GM12865 (cell line): ENCODE data around the gene TRRAP.
A peak's percentile ranks its signal among the peaks of the same experiment; 100 is the strongest.

Source experiments
- DNase-seq: peaks from one replicate; pipeline ENCODE4 v3.0.0; 2010; ENCODE audit warnings: low read depth
- H3K4me3 ChIP-seq: 2 replicates; pipeline ENCODE4 v1.5.1; 2011; ENCODE audit warnings: mild to moderate bottlenecking, low read depth, low read length, control low read depth
- TF ChIP-seq, protein P1 (sequence below): IDR thresholded peaks from 2 replicates; pipeline ENCODE4 v1.5.1; 2011; ENCODE audit warnings: low read length, control low read depth, low read depth, inconsistent platforms; ENCODE audit not compliant: insufficient read depth; ENCODE audit errors: missing control alignments

Gene TRRAP

DNA sequence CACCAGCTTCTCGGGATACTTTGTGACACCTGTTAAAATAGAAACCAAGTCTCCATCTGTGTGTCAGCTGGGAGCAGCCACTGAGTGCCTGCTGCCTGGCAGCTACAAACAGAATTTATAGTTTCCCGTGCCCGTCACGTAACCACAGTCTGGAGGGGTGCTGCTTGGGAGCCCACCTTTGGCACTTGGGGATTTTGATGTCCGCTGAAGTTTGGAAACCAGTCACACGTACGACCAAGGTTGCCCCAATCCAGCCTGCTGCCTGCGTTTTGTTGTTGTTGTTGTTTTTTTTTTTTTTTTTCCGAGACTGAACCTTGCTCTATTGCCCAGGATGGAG lies 1.6 kb downstream of the TRRAP start:
- TF ChIP-seq, protein P1, sequence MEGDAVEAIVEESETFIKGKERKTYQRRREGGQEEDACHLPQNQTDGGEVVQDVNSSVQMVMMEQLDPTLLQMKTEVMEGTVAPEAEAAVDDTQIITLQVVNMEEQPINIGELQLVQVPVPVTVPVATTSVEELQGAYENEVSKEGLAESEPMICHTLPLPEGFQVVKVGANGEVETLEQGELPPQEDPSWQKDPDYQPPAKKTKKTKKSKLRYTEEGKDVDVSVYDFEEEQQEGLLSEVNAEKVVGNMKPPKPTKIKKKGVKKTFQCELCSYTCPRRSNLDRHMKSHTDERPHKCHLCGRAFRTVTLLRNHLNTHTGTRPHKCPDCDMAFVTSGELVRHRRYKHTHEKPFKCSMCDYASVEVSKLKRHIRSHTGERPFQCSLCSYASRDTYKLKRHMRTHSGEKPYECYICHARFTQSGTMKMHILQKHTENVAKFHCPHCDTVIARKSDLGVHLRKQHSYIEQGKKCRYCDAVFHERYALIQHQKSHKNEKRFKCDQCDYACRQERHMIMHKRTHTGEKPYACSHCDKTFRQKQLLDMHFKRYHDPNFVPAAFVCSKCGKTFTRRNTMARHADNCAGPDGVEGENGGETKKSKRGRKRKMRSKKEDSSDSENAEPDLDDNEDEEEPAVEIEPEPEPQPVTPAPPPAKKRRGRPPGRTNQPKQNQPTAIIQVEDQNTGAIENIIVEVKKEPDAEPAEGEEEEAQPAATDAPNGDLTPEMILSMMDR = no peak
- peak overlapping the region; percentile 87 for H3K4me3 ChIP-seq

DNA sequence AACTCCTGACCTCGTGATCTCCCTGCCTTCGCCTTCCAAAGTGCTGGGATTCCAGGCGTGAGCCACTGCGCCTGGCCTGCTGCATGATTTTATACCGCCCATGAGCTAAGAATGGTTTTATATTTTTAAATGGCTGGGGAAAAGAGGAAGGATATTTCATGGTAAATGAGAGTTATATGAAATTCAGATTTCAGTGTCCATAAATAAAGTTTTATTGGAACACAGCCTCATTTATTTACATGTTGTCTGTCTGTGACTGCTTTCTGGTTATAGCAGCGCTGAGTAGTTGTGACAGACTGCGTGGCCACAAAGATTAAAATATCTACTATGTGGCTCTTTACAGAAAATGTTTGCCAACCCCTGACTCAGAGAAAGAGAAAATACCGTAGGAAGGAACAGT lies 2.2 kb downstream of the TRRAP start:
- H3K4me3 ChIP-seq = no peak overlapping the region
- no peak for DNase-seq
- TF ChIP-seq, protein P1 = no peak

More for the DNA sequence above, 1.6 kb downstream of the TRRAP start:
- DNase-seq = no peak

DNA sequence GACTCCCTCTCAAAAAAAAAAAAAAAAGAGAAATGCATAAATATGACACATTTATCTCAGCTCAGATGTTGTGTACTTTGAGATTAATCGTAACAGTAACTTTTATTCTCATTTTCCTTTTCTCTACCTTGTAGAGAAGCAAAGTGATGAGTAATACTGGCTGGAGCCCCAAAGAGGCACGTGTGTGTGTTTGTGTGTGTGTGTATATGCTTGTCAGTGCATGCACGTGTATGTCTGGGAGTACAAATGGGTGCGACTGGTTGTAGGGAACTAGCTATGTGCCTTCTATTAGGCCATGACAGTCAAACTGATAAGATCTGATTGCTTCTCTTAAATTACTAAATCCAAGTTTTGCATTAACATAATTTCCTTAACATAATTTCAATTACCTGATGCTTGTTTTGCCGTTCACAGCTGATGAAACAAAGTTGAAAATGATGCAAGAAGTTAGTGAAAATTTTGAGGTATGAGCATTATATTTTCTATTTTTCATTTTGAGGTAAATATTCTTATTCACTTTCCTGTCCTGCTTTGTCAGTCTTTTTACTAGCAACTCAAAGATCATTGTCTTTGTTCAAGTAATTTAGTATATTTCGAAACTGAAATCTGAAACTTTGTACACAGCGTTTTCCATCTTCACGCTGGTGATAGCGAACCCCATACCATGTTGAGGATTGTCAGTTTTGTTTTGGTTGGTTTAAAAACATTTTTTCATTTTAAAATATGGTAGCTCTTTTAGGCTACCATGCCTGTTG lies 3.4 kb downstream of the TRRAP start:
- DNase-seq = no peak
- H3K4me3 ChIP-seq = no peak overlapping the region
- TF ChIP-seq, protein P1 = no peak

DNA sequence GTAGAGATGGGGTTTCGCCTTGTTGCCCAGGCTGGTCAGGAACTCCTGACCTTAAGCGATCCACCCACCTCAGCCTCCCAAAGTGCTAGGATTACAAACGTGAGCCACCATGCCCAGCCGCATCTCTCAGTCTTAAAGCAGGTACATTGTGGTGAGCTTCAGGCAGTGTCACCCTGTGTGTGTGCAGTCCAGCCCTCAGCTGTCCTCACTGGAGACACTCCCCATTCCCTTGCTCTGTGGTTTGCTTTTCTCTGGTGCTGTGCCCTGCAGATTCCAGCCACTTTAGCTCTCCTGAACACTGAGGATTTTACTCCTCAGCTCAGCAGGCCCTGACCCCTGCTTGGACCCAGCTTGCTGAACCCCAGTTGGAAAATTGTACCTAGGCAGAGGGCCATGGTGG lies 6.1 kb downstream of the TRRAP start:
- no peak overlapping the region for H3K4me3 ChIP-seq
- TF ChIP-seq, protein P1 = no peak
- DNase-seq = no peak

GRCh38 chr7:98887038-98887437 lies 8.7 kb downstream of the TRRAP start:
- TF ChIP-seq, protein P1 = no peak

DNA sequence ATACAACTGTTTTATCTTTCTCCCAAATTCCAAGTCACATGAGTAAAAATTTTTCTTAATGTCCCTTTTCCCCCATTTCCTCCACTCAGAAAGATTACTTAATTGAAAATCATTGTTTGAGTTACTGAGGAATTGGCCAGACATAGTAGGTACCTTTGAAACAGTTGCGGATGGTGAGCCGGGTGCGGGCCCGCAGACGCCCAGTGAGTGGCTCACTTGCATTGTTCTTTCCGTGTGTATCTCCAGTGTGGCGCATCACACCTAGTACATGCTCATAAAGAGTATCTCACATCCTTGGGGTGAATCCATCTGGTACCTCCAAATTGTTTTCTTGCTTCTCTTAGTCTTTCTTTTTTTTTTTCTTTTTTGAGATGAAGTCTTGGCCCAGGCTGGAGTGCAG lies 14.3 kb downstream of the TRRAP start:
- DNase-seq = no peak
- no peak overlapping the region for H3K4me3 ChIP-seq
- TF ChIP-seq, protein P1 = no peak

More at GRCh38 chr7:98887038-98887437, 8.7 kb downstream of the TRRAP start:
- no peak overlapping the region for H3K4me3 ChIP-seq
- DNase-seq = no peak

GRCh38 chr7:98899816-98900215 lies 21.5 kb downstream of the TRRAP start:
- no peak for DNase-seq
- TF ChIP-seq, protein P1 = no peak
- H3K4me3 ChIP-seq = no peak overlapping the region
